ENCODE results near the gene IL11.

IL11 gene

DNA sequence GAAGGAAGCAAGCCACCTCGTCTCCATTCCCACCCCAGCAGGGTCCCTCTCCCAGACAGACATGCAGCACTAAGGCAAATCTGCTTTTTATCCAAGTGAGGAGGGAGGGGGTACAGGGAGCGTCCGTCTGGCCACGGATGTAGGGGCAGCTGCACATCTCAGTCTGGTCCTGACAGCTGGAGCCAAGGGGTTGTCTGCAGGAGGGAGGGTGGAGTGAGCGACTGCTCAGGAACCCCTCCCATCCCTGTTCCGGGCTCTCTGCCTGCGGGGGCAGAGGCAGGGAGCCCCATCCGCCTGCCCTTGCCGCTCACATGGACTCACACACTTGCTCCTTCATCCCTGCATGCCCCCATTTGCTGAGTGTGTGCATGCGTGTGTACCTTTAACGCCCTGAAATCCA lies 8.9 kb upstream of the IL11 start:
- H3K79me2 ChIP-seq (ENCODE audit: control insufficient read depth, insufficient read depth, low read length), result no peaks in the 10 kb centered on the region
- H3K18ac ChIP-seq (ENCODE audit: low read length), result no peak overlapping the region
- no peak overlapping the region for H3K4me2 ChIP-seq (ENCODE audit: low read length)
- no peaks in the 10 kb centered on the region for H3K36me3 ChIP-seq (ENCODE audit: control insufficient read depth, insufficient read depth, low read length)
- H4K8ac ChIP-seq (ENCODE audit: low read depth, low read length), result no peak overlapping the region
- H3K4ac ChIP-seq (ENCODE audit: low read depth, low read length), result no peak overlapping the region
- H3K79me1 ChIP-seq (ENCODE audit: low read length), result no peaks in the 10 kb centered on the region
- no peak overlapping the region for H2BK15ac ChIP-seq (replicated peaks; ENCODE audit: low read depth)
- WGBS (ENCODE audit: extremely low coverage, insufficient coverage, low lambda C conversion rate), result no CpG with 5 or more reads among the region's 11 CpGs
- H3K27me3 ChIP-seq (ENCODE audit: insufficient read depth, low read length, poor library complexity), result no peaks in the 10 kb centered on the region
- no peak overlapping the region for H3K23ac ChIP-seq (ENCODE audit: low read length)
- H3K27ac ChIP-seq (ENCODE audit: low read depth, low read length), result no peak overlapping the region
- no peak overlapping the region for H4K5ac ChIP-seq (ENCODE audit: low read length)
- no peak overlapping the region for H3K4me3 ChIP-seq (ENCODE audit: low read length)
- H3K4me1 ChIP-seq (ENCODE audit: control insufficient read depth, low read depth, low read length), result peaks cover 5% of the 10 kb centered on the region
- no peak for DNase-seq
- H2BK5ac ChIP-seq (ENCODE audit: low read length), result no peak overlapping the region
- no peak overlapping the region for H2AK5ac ChIP-seq (ENCODE audit: low read length)
- no peak overlapping the region for H3K9ac ChIP-seq (ENCODE audit: low read length)
- no peak overlapping the region for H3K56ac ChIP-seq (ENCODE audit: low read length)
- H2BK120ac ChIP-seq (ENCODE audit: low read depth, low read length), result no peak overlapping the region

DNA sequence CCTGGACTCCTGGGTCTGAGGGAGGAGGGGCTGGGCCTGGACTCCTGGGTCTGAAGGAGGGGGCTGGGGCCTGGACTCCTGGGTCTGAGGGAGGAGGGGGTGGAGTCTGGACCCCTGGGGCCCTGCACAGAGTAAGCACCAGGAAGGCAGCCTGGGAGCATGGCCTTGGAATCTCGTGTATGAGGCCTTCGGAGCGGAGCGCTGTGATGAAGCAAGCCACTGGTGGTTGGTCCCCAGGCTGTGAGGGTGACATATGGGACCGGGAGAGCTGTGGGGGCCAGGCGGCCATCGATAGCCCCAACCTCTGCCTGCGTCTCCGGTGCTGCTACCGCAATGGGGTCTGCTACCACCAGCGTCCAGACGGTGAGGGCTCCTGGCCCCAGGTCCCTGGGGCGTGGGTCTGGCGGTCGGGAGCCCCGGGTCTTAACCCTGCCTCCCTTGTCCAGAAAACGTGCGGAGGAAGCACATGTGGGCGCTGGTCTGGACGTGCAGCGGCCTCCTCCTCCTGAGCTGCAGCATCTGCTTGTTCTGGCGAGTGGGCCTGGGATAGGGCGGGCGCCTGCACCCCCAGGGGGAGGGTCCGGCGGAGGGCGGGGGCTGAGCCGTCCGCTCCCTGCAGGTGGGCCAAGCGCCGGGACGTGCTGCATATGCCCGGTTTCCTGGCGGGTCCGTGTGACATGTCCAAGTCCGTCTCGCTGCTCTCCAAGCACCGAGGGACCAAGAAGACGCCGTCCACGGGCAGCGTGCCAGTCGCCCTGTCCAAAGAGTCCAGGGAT lies 7.3 kb upstream of the IL11 start:
- H3K23ac ChIP-seq (ENCODE audit: low read length), result no peak overlapping the region
- no peak overlapping the region for H2AK5ac ChIP-seq (ENCODE audit: low read length)
- peak overlapping the region; percentile 38 for H3K9ac ChIP-seq (ENCODE audit: low read length)
- WGBS (ENCODE audit: extremely low coverage, insufficient coverage, low lambda C conversion rate), result no CpG with 5 or more reads among the region's 43 CpGs
- H2BK120ac ChIP-seq (ENCODE audit: low read depth, low read length), result no peak overlapping the region
- no peaks in the 10 kb centered on the region for H3K36me3 ChIP-seq (ENCODE audit: control insufficient read depth, insufficient read depth, low read length)
- peaks cover 5% of the 10 kb centered on the region for H3K4me1 ChIP-seq (ENCODE audit: control insufficient read depth, low read depth, low read length)
- no peak overlapping the region for H3K27ac ChIP-seq (ENCODE audit: low read depth, low read length)
- H3K18ac ChIP-seq (ENCODE audit: low read length), result peak overlapping the region; percentile 12
- no peak overlapping the region for H2BK15ac ChIP-seq (replicated peaks; ENCODE audit: low read depth)
- H3K27me3 ChIP-seq (ENCODE audit: insufficient read depth, low read length, poor library complexity), result no peaks in the 10 kb centered on the region
- no peak for DNase-seq
- no peak overlapping the region for H4K8ac ChIP-seq (ENCODE audit: low read depth, low read length)
- H2BK5ac ChIP-seq (ENCODE audit: low read length), result no peak overlapping the region
- peak overlapping the region; percentile 7 for H3K4me2 ChIP-seq (ENCODE audit: low read length)
- no peaks in the 10 kb centered on the region for H3K79me2 ChIP-seq (ENCODE audit: control insufficient read depth, insufficient read depth, low read length)
- no peak overlapping the region for H3K4me3 ChIP-seq (ENCODE audit: low read length)
- no peaks in the 10 kb centered on the region for H3K79me1 ChIP-seq (ENCODE audit: low read length)
- no peak overlapping the region for H4K5ac ChIP-seq (ENCODE audit: low read length)
- peak overlapping the region; percentile 50 for H3K56ac ChIP-seq (ENCODE audit: low read length)
- H3K4ac ChIP-seq (ENCODE audit: low read depth, low read length), result no peak overlapping the region

DNA sequence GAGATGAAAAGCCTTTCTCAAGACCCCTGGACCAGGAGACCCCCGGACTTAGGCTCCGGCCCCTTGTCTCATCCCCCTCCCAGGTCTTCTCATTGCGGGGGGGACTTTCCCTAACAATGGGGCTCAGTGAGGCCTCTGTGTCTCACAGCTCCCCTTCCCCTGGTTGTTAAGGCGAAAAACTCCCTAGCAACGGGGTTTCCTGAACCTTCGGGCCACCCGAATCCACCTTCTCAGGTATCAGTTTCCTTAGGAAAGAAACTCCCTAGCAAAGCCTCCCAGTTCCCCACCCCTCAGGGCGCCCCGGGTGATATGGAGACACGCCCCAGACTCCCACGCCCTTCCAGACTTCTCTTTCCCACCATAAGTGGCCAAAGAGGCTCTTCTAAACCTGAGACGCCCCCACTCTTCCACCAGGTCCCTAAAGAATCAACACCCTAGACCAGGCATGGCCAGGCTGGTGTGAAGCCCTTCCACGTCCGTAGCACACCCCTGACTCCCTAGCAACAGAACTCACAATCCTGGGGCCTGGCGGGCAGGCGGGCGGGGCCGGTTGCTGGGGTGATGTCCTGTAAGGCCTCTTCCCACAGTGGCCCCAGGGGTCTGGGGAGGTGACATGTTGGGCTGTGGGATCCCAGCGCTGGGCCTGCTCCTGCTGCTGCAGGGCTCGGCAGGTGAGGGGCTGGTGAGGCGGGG lies 6.1 kb upstream of the IL11 start, which contains the start of gene TMEM190:
TMEM190 (plus strand) TSS at position 586 of the 693 bp plus-strand sequence; CDS start at position 614, 28 bp downstream.
- H2BK15ac ChIP-seq (replicated peaks; ENCODE audit: low read depth), result no peak within 1 kb of the TSS
- H3K4me2 ChIP-seq (ENCODE audit: low read length), result no peak within 1 kb of the TSS
- H3K36me3 ChIP-seq (ENCODE audit: control insufficient read depth, insufficient read depth, low read length), result no peaks in the 10 kb centered on the region
- H3K9ac ChIP-seq (ENCODE audit: low read length), result peak within 1 kb of the TSS; percentile 38
- peak within 1 kb of the TSS; percentile 30 for H3K56ac ChIP-seq (ENCODE audit: low read length)
- no peaks in the 10 kb centered on the region for H3K79me2 ChIP-seq (ENCODE audit: control insufficient read depth, insufficient read depth, low read length)
- no peak within 1 kb of the TSS for H3K23ac ChIP-seq (ENCODE audit: low read length)
- H2BK120ac ChIP-seq (ENCODE audit: low read depth, low read length), result no peak within 1 kb of the TSS
- H3K4me1 ChIP-seq (ENCODE audit: control insufficient read depth, low read depth, low read length), result peaks cover 5% of the 10 kb centered on the region
- WGBS (ENCODE audit: extremely low coverage, insufficient coverage, low lambda C conversion rate), result no CpG with 5 or more reads among the region's 21 CpGs
- H3K4ac ChIP-seq (ENCODE audit: low read depth, low read length), result no peak within 1 kb of the TSS
- H3K27ac ChIP-seq (ENCODE audit: low read depth, low read length), result no peak within 1 kb of the TSS
- H3K27me3 ChIP-seq (ENCODE audit: insufficient read depth, low read length, poor library complexity), result no peaks in the 10 kb centered on the region
- H4K8ac ChIP-seq (ENCODE audit: low read depth, low read length), result no peak within 1 kb of the TSS
- peak within 1 kb of the TSS; percentile 12 for H3K18ac ChIP-seq (ENCODE audit: low read length)
- H2AK5ac ChIP-seq (ENCODE audit: low read length), result no peak within 1 kb of the TSS
- H3K79me1 ChIP-seq (ENCODE audit: low read length), result no peaks in the 10 kb centered on the region
- H4K5ac ChIP-seq (ENCODE audit: low read length), result no peak within 1 kb of the TSS
- DNase-seq, result peak; percentile 86
- no peak within 1 kb of the TSS for H2BK5ac ChIP-seq (ENCODE audit: low read length)
- H3K4me3 ChIP-seq (ENCODE audit: low read length), result no peak within 1 kb of the TSS

DNA sequence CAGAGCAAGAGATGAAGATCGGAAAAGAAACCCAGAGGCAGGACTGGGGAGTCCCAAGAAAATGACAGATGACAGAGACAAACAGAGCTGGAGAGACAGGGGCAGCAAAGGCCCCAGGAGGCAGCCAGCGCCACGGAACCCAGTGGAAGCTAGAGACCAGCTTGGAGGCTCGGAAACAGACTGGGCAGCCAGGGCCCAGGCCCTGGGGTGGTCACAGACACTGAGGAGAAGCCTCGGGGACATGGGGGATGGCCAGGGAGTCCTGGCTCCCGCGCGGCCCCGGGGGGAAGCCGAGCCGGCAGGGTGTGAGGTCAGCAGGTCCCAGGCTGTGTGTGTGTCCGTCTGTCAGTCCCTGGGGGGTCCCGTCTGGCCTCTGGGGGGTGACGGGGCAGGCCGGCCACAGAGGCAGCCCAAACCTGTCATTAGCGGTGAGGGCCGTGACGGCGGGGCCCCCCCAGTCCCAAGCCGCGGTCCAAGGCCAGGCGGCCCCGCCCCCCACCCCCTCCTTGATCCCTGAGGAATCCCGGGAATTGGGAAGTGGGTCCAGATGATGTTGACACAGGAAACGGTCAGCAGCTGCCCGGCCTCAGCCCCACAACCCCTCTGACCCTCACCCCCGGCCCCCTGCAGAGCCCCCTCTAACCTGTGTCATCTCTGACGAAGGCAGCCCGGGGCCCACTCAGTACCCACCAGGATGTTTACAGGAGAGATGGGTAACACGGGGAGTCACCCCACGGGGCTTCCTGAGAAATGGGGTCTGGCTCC lies 3.9 kb upstream of the IL11 start:
- Histone ChIP-seq H3K9ac (ENCODE audit: low read length) (peak overlapping the region; percentile 37), H4K5ac (ENCODE audit: low read length) (no peak overlapping the region), H2BK15ac (replicated peaks; ENCODE audit: low read depth) (no peak overlapping the region), H3K27ac (ENCODE audit: low read depth, low read length) (peak overlapping the region; percentile 75), H4K8ac (ENCODE audit: low read depth, low read length) (no peak overlapping the region), H3K4me3 (ENCODE audit: low read length) (no peak overlapping the region), H3K36me3 (ENCODE audit: control insufficient read depth, insufficient read depth, low read length) (no peaks in the 10 kb centered on the region), H3K4me1 (ENCODE audit: control insufficient read depth, low read depth, low read length) (peaks cover 5% of the 10 kb centered on the region), H3K79me2 (ENCODE audit: control insufficient read depth, insufficient read depth, low read length) (no peaks in the 10 kb centered on the region), H2BK120ac (ENCODE audit: low read depth, low read length) (no peak overlapping the region), H2BK5ac (ENCODE audit: low read length) (no peak overlapping the region), H3K23ac (ENCODE audit: low read length) (no peak overlapping the region), H2AK5ac (ENCODE audit: low read length) (no peak overlapping the region), H3K4ac (ENCODE audit: low read depth, low read length) (no peak overlapping the region), H3K79me1 (ENCODE audit: low read length) (no peaks in the 10 kb centered on the region), H3K4me2 (ENCODE audit: low read length) (no peak overlapping the region), H3K18ac (ENCODE audit: low read length) (peak overlapping the region; percentile 7), H3K56ac (ENCODE audit: low read length) (peak overlapping the region; percentile 62), H3K27me3 (ENCODE audit: insufficient read depth, low read length, poor library complexity) (peaks cover 3% of the 10 kb centered on the region)
- no CpG with 5 or more reads among the region's 31 CpGs for WGBS (ENCODE audit: extremely low coverage, insufficient coverage, low lambda C conversion rate)
- DNase-seq, result peak; percentile 68

DNA sequence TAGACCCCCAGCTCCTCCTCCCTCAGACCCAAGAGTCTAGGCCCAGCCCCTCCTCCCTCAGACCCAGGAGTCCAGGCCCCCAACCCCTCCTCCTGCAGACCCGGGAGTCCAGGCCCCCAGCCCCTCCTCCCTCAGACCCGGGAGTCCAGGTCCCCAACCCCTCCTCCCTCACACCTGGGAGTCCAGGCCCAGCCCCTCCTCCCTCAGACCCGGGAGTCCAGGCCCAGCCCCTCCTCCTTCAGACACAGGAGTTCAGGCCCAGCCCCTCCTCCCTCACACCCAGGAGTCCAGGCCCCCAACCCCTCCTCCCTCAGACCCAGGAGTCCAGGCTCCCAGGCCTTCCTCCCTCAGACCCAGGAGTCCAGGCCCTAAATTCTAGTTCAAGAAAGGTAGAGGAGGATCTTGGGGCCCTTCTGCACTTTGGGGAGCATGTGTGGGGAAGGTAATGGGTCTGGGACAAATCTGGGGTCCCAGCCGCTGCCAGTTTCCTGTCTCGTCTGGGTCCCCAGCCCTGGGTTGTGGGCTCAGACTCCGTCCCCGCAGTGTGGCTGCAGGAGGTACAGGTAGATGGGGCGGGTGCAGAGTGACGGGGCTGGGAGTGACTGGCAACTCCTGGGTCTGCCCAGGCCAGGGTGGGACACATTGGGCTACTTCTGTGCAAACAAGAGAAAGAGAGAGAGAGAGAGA lies 3.2 kb upstream of the IL11 start:
- Histone ChIP-seq H3K56ac (ENCODE audit: low read length) (peak overlapping the region; percentile 62), H3K79me2 (ENCODE audit: control insufficient read depth, insufficient read depth, low read length) (no peaks in the 10 kb centered on the region), H3K27ac (ENCODE audit: low read depth, low read length) (peak overlapping the region; percentile 75), H2BK5ac (ENCODE audit: low read length) (no peak overlapping the region), H2BK15ac (replicated peaks; ENCODE audit: low read depth) (no peak overlapping the region), H3K27me3 (ENCODE audit: insufficient read depth, low read length, poor library complexity) (peaks cover 3% of the 10 kb centered on the region), H3K79me1 (ENCODE audit: low read length) (no peaks in the 10 kb centered on the region), H3K4ac (ENCODE audit: low read depth, low read length) (no peak overlapping the region), H3K36me3 (ENCODE audit: control insufficient read depth, insufficient read depth, low read length) (no peaks in the 10 kb centered on the region), H3K4me1 (ENCODE audit: control insufficient read depth, low read depth, low read length) (peaks cover 5% of the 10 kb centered on the region), H3K4me3 (ENCODE audit: low read length) (no peak overlapping the region), H4K8ac (ENCODE audit: low read depth, low read length) (no peak overlapping the region), H4K5ac (ENCODE audit: low read length) (no peak overlapping the region), H2BK120ac (ENCODE audit: low read depth, low read length) (no peak overlapping the region), H3K23ac (ENCODE audit: low read length) (no peak overlapping the region), H3K18ac (ENCODE audit: low read length) (peak overlapping the region; percentile 7), H2AK5ac (ENCODE audit: low read length) (no peak overlapping the region), H3K4me2 (ENCODE audit: low read length) (no peak overlapping the region), H3K9ac (ENCODE audit: low read length) (no peak overlapping the region)
- DNase-seq, result no peak
- WGBS (ENCODE audit: extremely low coverage, insufficient coverage, low lambda C conversion rate), result no CpG with 5 or more reads among the region's 9 CpGs

Data from mesendoderm (in vitro differentiated cells).